ENCODE measurements around the gene PLD4.

- TF ChIP-seq CTCF (IDR thresholded peaks at IDR 0.05; ENCODE audit: control extremely low read depth in 1 of 3, insufficient read depth in 1 of 3, low read depth in 1 of 3, low read length in 3 of 3) = no peak
- TF ChIP-seq TBP (IDR thresholded peaks at IDR 0.05; ENCODE audit: low read depth, low read length) = no peak
- TF ChIP-seq KDM1A (IDR thresholded peaks at IDR 0.05; ENCODE audit: borderline replicate concordance, low read length) = no peak
- no peak for TF ChIP-seq POLR2A (IDR thresholded peaks at IDR 0.05; ENCODE audit: control extremely low read depth in 1 of 2, low read depth in 2 of 2, low read length in 2 of 2)
- no peak for TF ChIP-seq SIN3A (conservative IDR thresholded peaks at IDR 0.05 in 1 of 2, IDR thresholded peaks at IDR 0.05 in 1 of 2; ENCODE audit: low read depth in 1 of 2, low read length in 2 of 2)
- no peak for TF ChIP-seq EZH2 (IDR thresholded peaks at IDR 0.05; ENCODE audit: low read depth, low read length, severe bottlenecking)
- TF ChIP-seq SAP30 (IDR thresholded peaks at IDR 0.05; ENCODE audit: insufficient read depth, insufficient replicate concordance, low read length) = no peak
Measured at GRCh38 chr14:104977008-104977680, 52.5 kb downstream of the PLD4 start.

All from H1 (cell line).